A549 (cell line): ENCODE measurements around the gene IL6R.

ENCODE experiments used
- ESRRA ChIP-seq: fragments of 150-350 bp; IDR thresholded peaks from 2 replicates; pipeline ENCODE4 v1.6.1; 2014; ENCODE audit warnings: mild to moderate bottlenecking, low read length, borderline replicate concordance
- FOSL2 ChIP-seq, 2 experiments: fragments of 450-650 bp in 1 of 2; fragments of >200 bp in 1 of 2; sonication (Bioruptor Twin) in 1 of 2; formaldehyde crosslinking; IDR thresholded peaks; 2 replicates each; pipeline versions ENCODE4 v1.5.0 to v1.6.1; 2016 to 2020; ENCODE audit warnings: mild to moderate bottlenecking in 1 of 2, moderate library complexity in 1 of 2
- HDAC2 ChIP-seq: fragments of 200-600 bp; sonication (generic); IDR thresholded peaks from 2 replicates; pipeline ENCODE4 v1.6.1; 2016
- PHF8 ChIP-seq: fragments of 200-600 bp; sonication (generic); IDR thresholded peaks from 2 replicates; pipeline ENCODE4 v1.6.1; 2016; ENCODE audit warnings: low read depth, mild to moderate bottlenecking, antibody characterized with exemption, moderate library complexity, borderline replicate concordance
- POLR2A ChIP-seq: IDR thresholded peaks from 2 replicates; pipeline ENCODE4 v1.6.1; 2012; ENCODE audit warnings: mild to moderate bottlenecking, low read length
- POLR2AphosphoS2 ChIP-seq: conservative IDR thresholded peaks from 2 replicates; pipeline ENCODE4 v1.6.1; 2012; ENCODE audit warnings: low read length, improper control_type of control experiment, inconsistent platforms
- RAD21 ChIP-seq, 2 experiments: fragments of >200 bp in 1 of 2; sonication (Bioruptor Twin) in 1 of 2; formaldehyde crosslinking in 1 of 2; IDR thresholded peaks in 1 of 2; conservative IDR thresholded peaks in 1 of 2; 2 replicates in 1 of 2; 3 replicates in 1 of 2; pipeline ENCODE4 v1.6.1; 2012 to 2018; ENCODE audit warnings: inconsistent platforms in 1 of 2
- RARB ChIP-seq: fragments of 250-450 bp; sonication (Bioruptor Pico); IDR thresholded peaks from 2 replicates; pipeline ENCODE4 v1.8.0; 2021; ENCODE audit warnings: mild to moderate bottlenecking, moderate library complexity
- RCOR1 ChIP-seq: fragments of 150-350 bp; IDR thresholded peaks from 2 replicates; pipeline ENCODE4 v1.6.1; 2014; ENCODE audit warnings: antibody characterized with exemption, low read length, low read depth
- RFX5 ChIP-seq: fragments of 450-650 bp; IDR thresholded peaks from 2 replicates; pipeline ENCODE4 v1.7.1; 2014; ENCODE audit warnings: antibody characterized with exemption, mild to moderate bottlenecking, moderate library complexity
- SREBF2 ChIP-seq: fragments of 450-650 bp; IDR thresholded peaks from 2 replicates; pipeline ENCODE4 v1.6.1; 2014; ENCODE audit warnings: mild to moderate bottlenecking, moderate library complexity
- TF ChIP-seq, protein P1 (sequence below): fragments of >200 bp; sonication (Bioruptor Twin); formaldehyde crosslinking; IDR thresholded peaks from 3 replicates; pipeline ENCODE4 v1.5.1; 2016

DNA sequence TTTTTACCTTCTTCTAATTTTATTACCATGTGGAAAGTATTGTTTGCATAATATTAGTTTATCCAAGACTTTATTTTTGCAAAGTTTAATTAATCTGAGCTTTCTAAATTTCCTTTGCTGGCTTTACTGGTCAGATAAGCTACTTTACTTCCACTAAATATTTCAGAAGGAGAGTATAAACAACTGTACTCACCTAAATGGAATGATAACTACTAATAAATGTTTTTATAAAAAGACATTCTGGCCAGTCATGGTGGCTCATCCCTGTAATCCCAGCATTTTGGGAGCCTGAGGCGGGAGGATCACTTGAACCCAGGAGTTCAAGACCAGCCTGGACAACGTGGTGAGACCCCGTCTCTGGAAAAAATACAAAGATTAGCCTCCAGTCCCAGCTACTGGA lies 43.8 kb upstream of the IL6R start:
- TF ChIP-seq RCOR1 (no peak), POLR2AphosphoS2 (no peak), POLR2A (no peak), SREBF2 (no peak), ESRRA (no peak), RFX5 (no peak), RARB (CRISPR knock-in tag) (no peak), PHF8 (no peak), RAD21 (conservative IDR thresholded peaks at IDR 0.05 in 1 of 2, IDR thresholded peaks at IDR 0.05 in 1 of 2) (no peak), HDAC2 (no peak), FOSL2 (IDR thresholded peaks at IDR 0.05) (no peak), FOSL2 (CRISPR knock-in tag; IDR thresholded peaks at IDR 0.05) (no peak)
- TF ChIP-seq, protein P1, sequence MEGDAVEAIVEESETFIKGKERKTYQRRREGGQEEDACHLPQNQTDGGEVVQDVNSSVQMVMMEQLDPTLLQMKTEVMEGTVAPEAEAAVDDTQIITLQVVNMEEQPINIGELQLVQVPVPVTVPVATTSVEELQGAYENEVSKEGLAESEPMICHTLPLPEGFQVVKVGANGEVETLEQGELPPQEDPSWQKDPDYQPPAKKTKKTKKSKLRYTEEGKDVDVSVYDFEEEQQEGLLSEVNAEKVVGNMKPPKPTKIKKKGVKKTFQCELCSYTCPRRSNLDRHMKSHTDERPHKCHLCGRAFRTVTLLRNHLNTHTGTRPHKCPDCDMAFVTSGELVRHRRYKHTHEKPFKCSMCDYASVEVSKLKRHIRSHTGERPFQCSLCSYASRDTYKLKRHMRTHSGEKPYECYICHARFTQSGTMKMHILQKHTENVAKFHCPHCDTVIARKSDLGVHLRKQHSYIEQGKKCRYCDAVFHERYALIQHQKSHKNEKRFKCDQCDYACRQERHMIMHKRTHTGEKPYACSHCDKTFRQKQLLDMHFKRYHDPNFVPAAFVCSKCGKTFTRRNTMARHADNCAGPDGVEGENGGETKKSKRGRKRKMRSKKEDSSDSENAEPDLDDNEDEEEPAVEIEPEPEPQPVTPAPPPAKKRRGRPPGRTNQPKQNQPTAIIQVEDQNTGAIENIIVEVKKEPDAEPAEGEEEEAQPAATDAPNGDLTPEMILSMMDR = no peak
